Osteoblast (primary cell): ENCODE data around the gene TNPO3. TPM values are rescaled to one million over a fixed set of nuclear protein-coding genes. Genes with fewer than 3 reads are reported as not detected.
A peak's percentile ranks its signal among the peaks of the same experiment; 100 is the strongest.

Source experiments
- DNase-seq: peaks from one replicate; pipeline ENCODE4 v3.0.0; 2011; ENCODE audit warnings: low spot score, mixed read lengths; ENCODE audit not compliant: insufficient read length; ENCODE audit errors: missing footprints
- H2AFZ ChIP-seq: 2 replicates; pipeline ENCODE4 v1.6.0; 2011; ENCODE audit warnings: mild to moderate bottlenecking, low read length
- H3K27ac ChIP-seq: 2 replicates; pipeline ENCODE4 v1.5.1; 2011; ENCODE audit warnings: mild to moderate bottlenecking, low read depth, low read length, moderate library complexity
- H3K27me3 ChIP-seq: 2 replicates; pipeline ENCODE4 v1.6.0; 2012; ENCODE audit warnings: mild to moderate bottlenecking, control low read depth, inconsistent platforms, low read length, moderate library complexity; ENCODE audit not compliant: insufficient read depth
- H3K36me3 ChIP-seq: 2 replicates; pipeline ENCODE4 v1.5.1; 2011; ENCODE audit warnings: mild to moderate bottlenecking, low read length, control low read depth, moderate library complexity; ENCODE audit not compliant: insufficient read depth
- H3K4me1 ChIP-seq: 2 replicates; pipeline ENCODE4 v1.5.1; 2011; ENCODE audit warnings: mild to moderate bottlenecking, low read length, control low read depth, moderate library complexity; ENCODE audit not compliant: insufficient read depth
- H3K4me2 ChIP-seq: 2 replicates; pipeline ENCODE4 v1.6.0; 2011; ENCODE audit warnings: mild to moderate bottlenecking, low read length; ENCODE audit not compliant: insufficient read depth
- H3K4me3 ChIP-seq: fragments of 200-600 bp; sonication (generic); 3 replicates; pipeline ENCODE4 v1.5.1; 2012; ENCODE audit warnings: mild to moderate bottlenecking, low read length, inconsistent platforms; ENCODE audit not compliant: insufficient read depth
- H3K79me2 ChIP-seq: 2 replicates; pipeline ENCODE4 v1.6.0; 2012; ENCODE audit warnings: mild to moderate bottlenecking, low read length, control low read depth, inconsistent platforms; ENCODE audit not compliant: insufficient read depth
- H3K9me3 ChIP-seq: 2 replicates; pipeline ENCODE4 v1.5.1; 2011; ENCODE audit warnings: low read depth, low read length, control low read depth
- H4K20me1 ChIP-seq: 2 replicates; pipeline ENCODE4 v1.6.0; 2012; ENCODE audit warnings: mild to moderate bottlenecking, low read length, control low read depth; ENCODE audit not compliant: insufficient read depth
- CTCF ChIP-seq: IDR thresholded peaks from 2 replicates; pipeline ENCODE4 v1.5.1; 2011; ENCODE audit warnings: mild to moderate bottlenecking, low read depth, low read length, moderate library complexity; ENCODE audit errors: extremely low read depth
- total RNA-seq: library from RNA; depleted of rRNA; stranded (reverse); fragments of >200 nt; gene quantifications from 2 replicates; pipeline ENCODE4 v1.2.3, GENCODE V29; 2012

The TNPO3 gene
- total RNA-seq, 1 donor, result 56.1 TPM

GRCh38 chr7:128955981-128956380 lies 98.9 kb downstream of the TNPO3 start:
- peaks cover 51% of the 10 kb centered on the region for H3K36me3 ChIP-seq
- H3K9me3 ChIP-seq, result no peaks in the 10 kb centered on the region
- no peak for TF ChIP-seq CTCF
- no peak overlapping the region for H2AFZ ChIP-seq
- H3K4me2 ChIP-seq, result no peak overlapping the region
- DNase-seq, result no peak
- peaks cover 8% of the 10 kb centered on the region for H3K4me1 ChIP-seq
- no peaks in the 10 kb centered on the region for H3K79me2 ChIP-seq
- H4K20me1 ChIP-seq, result no peaks in the 10 kb centered on the region
- no peak overlapping the region for H3K27ac ChIP-seq
- no peaks in the 10 kb centered on the region for H3K27me3 ChIP-seq
- H3K4me3 ChIP-seq, result no peak overlapping the region

GRCh38 chr7:128954830-128955802 lies 99.8 kb downstream of the TNPO3 start:
- Histone ChIP-seq H3K36me3 (peaks cover 48% of the 10 kb centered on the region), H3K4me3 (no peak overlapping the region), H3K27ac (no peak overlapping the region), H2AFZ (no peak overlapping the region), H3K4me1 (peaks cover 8% of the 10 kb centered on the region), H3K4me2 (no peak overlapping the region), H4K20me1 (no peaks in the 10 kb centered on the region), H3K27me3 (no peaks in the 10 kb centered on the region), H3K79me2 (no peaks in the 10 kb centered on the region), H3K9me3 (no peaks in the 10 kb centered on the region)
- DNase-seq, result peak; percentile 95
- no peak for TF ChIP-seq CTCF

GRCh38 chr7:128954150-128954549 lies 100.8 kb downstream of the TNPO3 start:
- no peak for TF ChIP-seq CTCF
- DNase-seq, result no peak

GRCh38 chr7:128951296-128951695 lies 103.6 kb downstream of the TNPO3 start:
- H3K4me1 ChIP-seq, result peaks cover 8% of the 10 kb centered on the region
- no peak for DNase-seq
- no peaks in the 10 kb centered on the region for H3K27me3 ChIP-seq
- TF ChIP-seq CTCF, result no peak
- H4K20me1 ChIP-seq, result no peaks in the 10 kb centered on the region
- no peak overlapping the region for H2AFZ ChIP-seq
- no peaks in the 10 kb centered on the region for H3K79me2 ChIP-seq
- H3K9me3 ChIP-seq, result no peaks in the 10 kb centered on the region
- H3K4me2 ChIP-seq, result no peak overlapping the region
- H3K36me3 ChIP-seq, result peaks cover 20% of the 10 kb centered on the region
- H3K27ac ChIP-seq, result no peak overlapping the region
- H3K4me3 ChIP-seq, result no peak overlapping the region

More at GRCh38 chr7:128954150-128954549, 100.8 kb downstream of the TNPO3 start:
- Histone ChIP-seq H3K27ac (no peak overlapping the region), H4K20me1 (no peaks in the 10 kb centered on the region), H3K9me3 (no peaks in the 10 kb centered on the region), H2AFZ (no peak overlapping the region), H3K36me3 (peaks cover 45% of the 10 kb centered on the region), H3K79me2 (no peaks in the 10 kb centered on the region), H3K27me3 (no peaks in the 10 kb centered on the region), H3K4me1 (peaks cover 8% of the 10 kb centered on the region), H3K4me2 (no peak overlapping the region), H3K4me3 (no peak overlapping the region)
